HG03175 (cell line): ENCODE data around the gene NADK.
"Not testable (repeated sequence)": the region's sequence is repeated elsewhere in the genome, so short reads cannot be mapped to it uniquely, and the experiment has no call there.

Experiments used
- ATAC-seq: cut with Tn5 transposase; IDR thresholded peaks from one replicate; pipeline ENCODE4 v1.9.1; 2021; ENCODE audit warnings: mild to moderate bottlenecking, moderate library complexity; ENCODE audit not compliant: unreplicated experiment

The NADK gene

GRCh38 chr1:1707241-1707640 lies 71.0 kb downstream of the NADK start:
- ATAC-seq, result not testable (repeated sequence)

- not testable (repeated sequence) for ATAC-seq
Observed at GRCh38 chr1:1705623-1706022, 72.6 kb downstream of the NADK start.

GRCh38 chr1:1704284-1704957 lies 73.8 kb downstream of the NADK start:
- ATAC-seq, result not testable (repeated sequence)

- ATAC-seq, result no peak
Observed at GRCh38 chr1:1703796-1704195, 74.5 kb downstream of the NADK start.

- not testable (repeated sequence) for ATAC-seq
Observed at GRCh38 chr1:1702506-1702905, 75.8 kb downstream of the NADK start.
